GM23338 (cell line): ENCODE results near the gene COPZ2. TPM values are rescaled to one million over a fixed set of nuclear protein-coding genes. Genes with fewer than 3 reads are reported as not detected.

ENCODE experiments used
- ATAC-seq: fragments of 200-7000 bp; cut with Tn5 transposase; 3 replicates; pipeline ENCODE4 v1.9.1; 2020
- DNase-seq: peaks from one replicate; pipeline ENCODE4 v3.0.0-alpha.2; 2015; ENCODE audit warnings: low spot score
- H2AFZ ChIP-seq: fragments of 200-600 bp; sonication (generic); 2 replicates; pipeline ENCODE4 v1.8.0; 2016; ENCODE audit warnings: antibody characterized with exemption, mild to moderate bottlenecking, moderate library complexity
- H3F3A ChIP-seq: fragments of 200-600 bp; sonication (generic); replicated peaks from 2 replicates; pipeline ENCODE4 v1.8.0; 2017; ENCODE audit warnings: antibody characterized with exemption, mixed run types, low read depth
- H3K27ac ChIP-seq: fragments of 200-600 bp; sonication (generic); 2 replicates; pipeline ENCODE4 v1.6.1; 2016; ENCODE audit warnings: low read depth
- H3K27me3 ChIP-seq: fragments of 200-600 bp; sonication (generic); 2 replicates; pipeline ENCODE4 v1.8.0; 2016; ENCODE audit warnings: mild to moderate bottlenecking, mixed run types, moderate library complexity; ENCODE audit not compliant: insufficient read depth
- H3K36me3 ChIP-seq: fragments of 200-600 bp; sonication (generic); 2 replicates; pipeline ENCODE4 v1.8.0; 2016; ENCODE audit warnings: mild to moderate bottlenecking; ENCODE audit not compliant: insufficient read depth
- H3K4me1 ChIP-seq: fragments of 200-600 bp; sonication (generic); 2 replicates; pipeline ENCODE4 v1.8.0; 2016; ENCODE audit warnings: mild to moderate bottlenecking, moderate library complexity; ENCODE audit not compliant: insufficient read depth
- H3K4me2 ChIP-seq: fragments of 200-600 bp; sonication (generic); 2 replicates; pipeline ENCODE4 v1.7.1; 2017; ENCODE audit warnings: mixed run types
- H3K4me3 ChIP-seq: fragments of 200-600 bp; sonication (generic); 2 replicates; pipeline ENCODE4 v1.6.1; 2016; ENCODE audit warnings: mixed run types
- H3K79me2 ChIP-seq: fragments of 200-600 bp; sonication (generic); replicated peaks from 2 replicates; pipeline ENCODE4 v1.8.0; 2017; ENCODE audit warnings: mild to moderate bottlenecking; ENCODE audit not compliant: insufficient read depth
- H3K9me2 ChIP-seq: fragments of 200-600 bp; sonication (generic); 2 replicates; pipeline ENCODE4 v1.8.0; 2017; ENCODE audit not compliant: insufficient read depth
- H4K20me1 ChIP-seq: fragments of 200-600 bp; sonication (generic); replicated peaks from 2 replicates; pipeline ENCODE4 v1.8.0; 2017; ENCODE audit warnings: mild to moderate bottlenecking; ENCODE audit not compliant: insufficient read depth
- H3K27ac Mint-ChIP-seq: 2 replicates; pipeline ENCODE4 v1.8.0; 2020; ENCODE audit warnings: inconsistent platforms, mild to moderate bottlenecking, moderate library complexity, mixed read lengths
- H3K27me3 Mint-ChIP-seq: 3 replicates; pipeline ENCODE4 v1.8.0; 2022; ENCODE audit warnings: low read depth, mild to moderate bottlenecking, moderate library complexity, mixed read lengths, inconsistent platforms; ENCODE audit not compliant: insufficient read depth, poor library complexity
- H3K36me3 Mint-ChIP-seq: 3 replicates; pipeline ENCODE4 v1.8.0; 2021; ENCODE audit warnings: low read depth, mild to moderate bottlenecking, inconsistent platforms, moderate library complexity, mixed read lengths
- H3K4me1 Mint-ChIP-seq: 3 replicates; pipeline ENCODE4 v1.8.0; 2020; ENCODE audit warnings: mild to moderate bottlenecking, inconsistent platforms, mixed read lengths
- H3K4me3 Mint-ChIP-seq: 3 replicates; pipeline ENCODE4 v1.8.0; 2021; ENCODE audit warnings: moderate library complexity, mild to moderate bottlenecking, inconsistent platforms, mixed read lengths
- H3K9me3 Mint-ChIP-seq: 3 replicates; pipeline ENCODE4 v1.8.0; 2020; ENCODE audit warnings: moderate library complexity, mild to moderate bottlenecking, inconsistent platforms, mixed read lengths
- CREB1 ChIP-seq: fragments of 250-450 bp; sonication (Bioruptor Pico); IDR thresholded peaks from 2 replicates; pipeline ENCODE4 v1.5.0; 2020; ENCODE audit warnings: low read depth, mild to moderate bottlenecking, moderate library complexity
- CTCF ChIP-seq, 2 experiments: fragments of 200-600 bp in 1 of 2; sonication (generic) in 1 of 2; conservative IDR thresholded peaks; 2 replicates each; pipeline versions ENCODE4 v1.5.1 to v1.6.1; 2016 to 2017; ENCODE audit warnings: antibody characterized with exemption in 2 of 2, low read depth in 2 of 2, mild to moderate bottlenecking in 2 of 2, moderate library complexity in 1 of 2
- ETS1 ChIP-seq: IDR thresholded peaks from 2 replicates; pipeline ENCODE4 v1.6.1; 2016; ENCODE audit warnings: antibody characterized with exemption
- EZH2 ChIP-seq: fragments of 200-600 bp; sonication (generic); IDR thresholded peaks from one replicate; pipeline ENCODE4 v1.8.0; 2017; ENCODE audit warnings: antibody characterized with exemption, mild to moderate bottlenecking, low read depth; ENCODE audit not compliant: unreplicated experiment
- EZH2phosphoT487 ChIP-seq: fragments of 200-600 bp; sonication (generic); IDR thresholded peaks from one replicate; pipeline ENCODE4 v1.8.1; 2018; ENCODE audit warnings: antibody characterized with exemption; ENCODE audit not compliant: unreplicated experiment
- JUNB ChIP-seq: IDR thresholded peaks from one replicate; pipeline ENCODE4 v1.6.1; 2016; ENCODE audit warnings: antibody characterized with exemption; ENCODE audit not compliant: unreplicated experiment
- NANOG ChIP-seq: IDR thresholded peaks from 2 replicates; pipeline ENCODE4 v1.6.1; 2016; ENCODE audit warnings: antibody characterized with exemption, borderline replicate concordance
- POLR2AphosphoS5 ChIP-seq: IDR thresholded peaks from 2 replicates; pipeline ENCODE4 v1.6.1; 2016; ENCODE audit warnings: antibody characterized with exemption, low read depth
- REST ChIP-seq: IDR thresholded peaks from one replicate; pipeline ENCODE4 v1.6.1; 2018; ENCODE audit warnings: antibody characterized with exemption; ENCODE audit not compliant: unreplicated experiment
- STAT1 ChIP-seq: IDR thresholded peaks from one replicate; pipeline ENCODE4 v1.6.1; 2016; ENCODE audit warnings: antibody characterized with exemption; ENCODE audit not compliant: unreplicated experiment
- ZNF114 ChIP-seq: fragments of 250-450 bp; sonication (Bioruptor Pico); IDR thresholded peaks from 2 replicates; pipeline ENCODE4 v1.5.0; 2020; ENCODE audit warnings: mild to moderate bottlenecking, moderate library complexity
- ZNF331 ChIP-seq: fragments of 250-450 bp; sonication (Bioruptor Pico); IDR thresholded peaks from 2 replicates; pipeline ENCODE4 v1.5.0; 2020; ENCODE audit warnings: low read depth, mild to moderate bottlenecking, moderate library complexity
- ZNF462 ChIP-seq: fragments of 250-450 bp; sonication (Bioruptor Pico); IDR thresholded peaks from 2 replicates; pipeline ENCODE4 v1.5.0; 2020; ENCODE audit warnings: mild to moderate bottlenecking, moderate library complexity
- polyA plus RNA-seq: library from polyadenylated mRNA; unstranded; fragments of >200 nt; fragmentation: Nextera tagmentation; extraction: Ambion mirVana; gene quantifications from 2 replicates; pipeline ENCODE4 v1.2.1, GENCODE V29; 2016
- total RNA-seq: library from RNA; depleted of rRNA; stranded (reverse); fragments of >200 nt; shearing (Covaris generic); gene quantifications from 2 replicates; pipeline ENCODE4 v1.2.3, GENCODE V29; 2014

The COPZ2 gene
- total and polyA plus RNA-seq, 2 experiments from 2014 or later, result not detected

GRCh38 chr17:48067245-48067644, 29.6 kb upstream of the COPZ2 start:
- Mint-ChIP-seq H3K4me1 (peaks cover 21% of the 10 kb centered on the region), H3K27me3 (peaks cover 7% of the 10 kb centered on the region), H3K27ac (no peak overlapping the region), H3K4me3 (no peak overlapping the region), H3K36me3 (peaks cover 76% of the 10 kb centered on the region), H3K9me3 (no peaks in the 10 kb centered on the region)
- Histone ChIP-seq H3K79me2 (peaks cover 12% of the 10 kb centered on the region), H3K36me3 (peaks cover 39% of the 10 kb centered on the region), H3K27ac (no peak overlapping the region), H3K9me2 (no peaks in the 10 kb centered on the region), H3K4me3 (no peak overlapping the region), H3K4me1 (peaks cover 11% of the 10 kb centered on the region), H2AFZ (no peak overlapping the region), H3F3A (peaks cover 38% of the 10 kb centered on the region), H3K4me2 (no peak overlapping the region), H4K20me1 (peaks cover 28% of the 10 kb centered on the region), H3K27me3 (no peaks in the 10 kb centered on the region)
- DNase-seq (no peak), ATAC-seq (no peak)
- TF ChIP-seq EZH2, result no peak
- no peak for TF ChIP-seq ZNF331
- TF ChIP-seq NANOG, result no peak
- TF ChIP-seq CREB1 (CRISPR knock-in tag), result no peak
- TF ChIP-seq ZNF114 (CRISPR knock-in tag), result no peak
- TF ChIP-seq CTCF (conservative IDR thresholded peaks at IDR 0.05; ENCODE audit: low read depth in 2 of 2), result no peak
- no peak for TF ChIP-seq ZNF462
- TF ChIP-seq JUNB, result no peak
- no peak for TF ChIP-seq STAT1
- TF ChIP-seq REST, result no peak
- TF ChIP-seq ETS1, result no peak
- TF ChIP-seq EZH2phosphoT487, result no peak
- TF ChIP-seq POLR2AphosphoS5, result no peak
